NCI-H1048 (cell line): ENCODE measurements around the gene ARPC1A.
"Not testable (repeated sequence)": the region's sequence is repeated elsewhere in the genome, so short reads cannot be mapped to it uniquely, and the experiment has no call there.

Source experiments
- DNase-seq: peaks from one replicate; lab custom pipeline; 2025; lab: John Stamatoyannopoulos, UW

ARPC1A gene

GRCh38 chr7:99322659-99323058, 3.0 kb upstream of the ARPC1A start:
- not testable (repeated sequence) for DNase-seq

- no peak for DNase-seq
Observed at GRCh38 chr7:99324559-99324958, 1.1 kb upstream of the ARPC1A start.

GRCh38 chr7:99325001-99325493, 651 bp upstream of the ARPC1A start:
- no peak for DNase-seq

GRCh38 chr7:99326408-99326782, 697 bp downstream of the ARPC1A start:
- no peak for DNase-seq

GRCh38 chr7:99330314-99330961, 4.7 kb downstream of the ARPC1A start:
- not testable (repeated sequence) for DNase-seq

- no peak for DNase-seq
Observed at GRCh38 chr7:99331002-99331401, 5.3 kb downstream of the ARPC1A start.

- no peak for DNase-seq
Observed at GRCh38 chr7:99339595-99339994, 13.9 kb downstream of the ARPC1A start.

- DNase-seq, result no peak
Observed at GRCh38 chr7:99340659-99341058, 15.0 kb downstream of the ARPC1A start.

GRCh38 chr7:99344061-99344647, 18.5 kb downstream of the ARPC1A start:
- no peak for DNase-seq

- DNase-seq, result not testable (repeated sequence)
Observed at GRCh38 chr7:99350641-99351040, 24.9 kb downstream of the ARPC1A start.

GRCh38 chr7:99352247-99352646, 26.5 kb downstream of the ARPC1A start:
- no peak for DNase-seq

GRCh38 chr7:99355098-99355497, 29.4 kb downstream of the ARPC1A start:
- no peak for DNase-seq

- DNase-seq, result no peak
Observed at GRCh38 chr7:99357701-99358490, 32.2 kb downstream of the ARPC1A start.

GRCh38 chr7:99358521-99358920, 32.8 kb downstream of the ARPC1A start:
- DNase-seq, result not testable (repeated sequence)

- DNase-seq, result no peak
Observed at GRCh38 chr7:99359465-99360154, 33.9 kb downstream of the ARPC1A start.

GRCh38 chr7:99362801-99363200, 37.1 kb downstream of the ARPC1A start:
- DNase-seq, result no peak

- no peak for DNase-seq
Observed at GRCh38 chr7:99363286-99363685, 37.6 kb downstream of the ARPC1A start.

- no peak for DNase-seq
Observed at GRCh38 chr7:99365318-99366141, 39.8 kb downstream of the ARPC1A start.

- no peak for DNase-seq
Observed at GRCh38 chr7:99366646-99367045, 40.9 kb downstream of the ARPC1A start.

GRCh38 chr7:99368750-99369389, 43.2 kb downstream of the ARPC1A start:
- DNase-seq, result no peak

GRCh38 chr7:99369767-99370391, 44.2 kb downstream of the ARPC1A start:
- no peak for DNase-seq
